GM19455 (cell line): ENCODE measurements around the gene INSYN1.

Experiments
- ATAC-seq: cut with Tn5 transposase; IDR thresholded peaks from one replicate; pipeline ENCODE4 v1.9.1; 2021; ENCODE audit not compliant: unreplicated experiment

Gene INSYN1

GRCh38 chr15:73779974-73780373 lies 26.8 kb upstream of the INSYN1 start:
- no peak for ATAC-seq

GRCh38 chr15:73777741-73778140 lies 24.6 kb upstream of the INSYN1 start:
- ATAC-seq = no peak

- no peak for ATAC-seq
Measured at GRCh38 chr15:73773428-73773827, 20.3 kb upstream of the INSYN1 start.

- no peak for ATAC-seq
Measured at GRCh38 chr15:73771385-73772045, 18.4 kb upstream of the INSYN1 start.

GRCh38 chr15:73770050-73770449 lies 16.9 kb upstream of the INSYN1 start:
- ATAC-seq = no peak

GRCh38 chr15:73767806-73768501 lies 14.8 kb upstream of the INSYN1 start:
- ATAC-seq = no peak

GRCh38 chr15:73766598-73766997 lies 13.4 kb upstream of the INSYN1 start:
- ATAC-seq = no peak

- ATAC-seq = no peak
Measured at GRCh38 chr15:73765778-73766177, 12.6 kb upstream of the INSYN1 start.

GRCh38 chr15:73763931-73764330 lies 10.8 kb upstream of the INSYN1 start:
- no peak for ATAC-seq

- ATAC-seq = no peak
Measured at GRCh38 chr15:73760330-73761329, 7.5 kb upstream of the INSYN1 start.

- ATAC-seq = no peak
Measured at GRCh38 chr15:73758461-73758860, 5.3 kb upstream of the INSYN1 start.

- ATAC-seq = no peak
Measured at GRCh38 chr15:73757571-73757970, 4.4 kb upstream of the INSYN1 start.

GRCh38 chr15:73756947-73757513 lies 3.9 kb upstream of the INSYN1 start:
- no peak for ATAC-seq

GRCh38 chr15:73756390-73756789 lies 3.2 kb upstream of the INSYN1 start:
- ATAC-seq = no peak

GRCh38 chr15:73755946-73756345 lies 2.8 kb upstream of the INSYN1 start:
- ATAC-seq = no peak

- no peak for ATAC-seq
Measured at GRCh38 chr15:73755481-73755880, 2.3 kb upstream of the INSYN1 start.

- ATAC-seq = no peak
Measured at GRCh38 chr15:73754461-73754860, 1.3 kb upstream of the INSYN1 start.

- ATAC-seq = no peak
Measured at GRCh38 chr15:73752806-73753193, 351 bp downstream of the INSYN1 start.

- no peak for ATAC-seq
Measured at GRCh38 chr15:73751899-73752805, 999 bp downstream of the INSYN1 start.

GRCh38 chr15:73751511-73751898 lies 1.6 kb downstream of the INSYN1 start:
- ATAC-seq = no peak
